SK-N-SH (cell line): ENCODE measurements around the gene LRRC17.
"Not testable (repeated sequence)": the region's sequence is repeated elsewhere in the genome, so short reads cannot be mapped to it uniquely, and the experiment has no call there.

Experiments used
- CHD2 ChIP-seq: fragments of 150-350 bp; IDR thresholded peaks from 2 replicates; pipeline ENCODE4 v1.6.1; 2018; ENCODE audit warnings: low read length; ENCODE audit not compliant: partially characterized antibody
- CTCF ChIP-seq: fragments of 200-600 bp; sonication (generic); IDR thresholded peaks from 2 replicates; pipeline ENCODE4 v1.6.1; 2017; ENCODE audit warnings: antibody characterized with exemption, mild to moderate bottlenecking, moderate library complexity
- GABPA ChIP-seq: IDR thresholded peaks from 2 replicates; pipeline ENCODE4 v1.4.0; 2012; ENCODE audit warnings: low read depth, mild to moderate bottlenecking
- MEF2A ChIP-seq: IDR thresholded peaks from 2 replicates; pipeline ENCODE4 v1.4.0; 2012; ENCODE audit warnings: low read depth, borderline replicate concordance
- POLR2AphosphoS5 ChIP-seq: IDR thresholded peaks from 2 replicates; pipeline ENCODE4 v1.6.1; 2012; ENCODE audit warnings: low read depth, low read length
- RFX5 ChIP-seq: IDR thresholded peaks from 2 replicates; pipeline ENCODE4 v1.6.1; 2012; ENCODE audit warnings: mild to moderate bottlenecking, improper control_type of control experiment, low read length
- TCF12 ChIP-seq: IDR thresholded peaks from 2 replicates; pipeline ENCODE4 v1.4.0; 2012

GRCh38 chr7:102961993-102962392 is 49.2 kb downstream of the LRRC17 start:
- TF ChIP-seq MEF2A, CTCF, GABPA, CHD2, TCF12, POLR2AphosphoS5, RFX5: not testable (repeated sequence)
